DLD1 (cell line): Measurements from ENCODE around the gene WWTR1.

Source experiments
- in situ Hi-C: cut with HindIII; loops from 2 replicates; pipeline ENCODE4 v1.10.0; 2017; ENCODE audit warnings: low sequenced_read_pairs

WWTR1 gene

DNA sequence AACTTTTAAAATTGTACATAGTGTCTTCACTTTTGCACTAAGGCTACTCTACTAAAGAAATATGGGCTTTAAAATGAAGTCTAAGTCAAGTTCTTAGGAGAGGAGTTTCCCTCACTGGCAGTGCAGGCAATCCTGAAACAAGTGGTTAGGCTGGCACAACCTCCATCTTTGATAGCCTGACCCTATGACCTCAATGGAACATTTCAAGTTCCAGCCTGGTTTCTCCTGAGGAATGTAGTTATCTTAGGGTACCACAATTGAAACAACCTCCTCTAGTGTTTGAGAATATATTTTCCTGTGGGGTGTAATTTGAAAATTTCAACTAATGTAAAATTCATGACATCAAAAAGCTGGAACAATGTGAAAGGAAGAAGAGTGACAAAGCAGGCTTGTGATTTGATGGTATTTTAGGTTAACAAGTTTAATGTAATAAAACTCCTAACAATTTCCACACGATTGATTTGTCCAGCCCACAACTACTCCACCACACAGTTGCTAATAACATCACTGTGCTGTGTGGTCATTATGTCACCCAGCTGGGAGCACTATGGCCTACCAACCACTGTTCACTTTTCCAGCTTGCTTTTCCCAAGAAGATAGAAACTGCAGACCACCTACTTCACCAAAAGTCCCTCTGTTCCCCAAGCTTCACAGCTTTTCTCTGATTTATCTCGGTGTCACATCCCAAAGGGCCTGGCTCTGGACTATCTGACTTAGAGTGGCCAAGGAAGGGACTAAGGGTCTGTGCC is 1.8 kb downstream of the WWTR1 start:
- in situ Hi-C loops: no loop called here

DNA sequence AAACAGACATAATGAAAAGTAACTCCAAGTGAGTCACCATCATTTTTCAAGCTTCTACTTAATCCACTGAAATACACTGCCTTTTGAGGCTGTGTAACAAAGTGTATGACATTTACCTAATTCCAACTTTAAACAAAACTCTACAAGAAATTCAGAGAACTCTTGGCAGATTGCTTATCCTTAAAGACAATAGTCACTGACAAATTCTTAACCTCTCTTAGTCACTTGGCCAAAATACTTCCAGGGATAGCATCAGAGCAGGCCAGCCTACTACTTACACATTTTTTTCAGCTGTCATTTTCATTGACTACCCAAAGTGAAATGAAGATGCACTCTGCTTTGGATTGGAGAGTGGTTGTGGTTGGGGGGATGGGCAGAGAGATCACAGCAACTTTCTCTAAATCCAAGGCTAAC is 3.6 kb downstream of the WWTR1 start:
- in situ Hi-C loops: no loop called here

DNA sequence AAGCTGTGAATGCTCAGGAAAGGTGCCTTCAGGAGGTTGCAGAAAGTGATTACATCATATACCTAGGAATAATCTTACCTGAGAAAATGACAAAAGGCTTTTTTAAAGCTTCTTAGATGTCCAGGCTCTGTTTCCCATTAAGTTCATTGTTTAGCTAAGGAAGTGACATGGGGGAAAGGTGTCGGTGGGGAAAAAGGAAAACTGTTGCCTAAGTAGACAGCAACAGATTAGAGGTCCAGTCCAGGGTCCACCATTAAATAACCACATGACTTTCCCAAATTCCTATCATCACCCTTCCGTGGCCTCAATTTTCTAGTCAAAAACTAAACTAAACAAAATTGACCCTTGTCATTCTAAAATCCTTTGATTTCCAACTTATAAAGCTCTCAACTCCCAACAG is 4.3 kb downstream of the WWTR1 start:
- in situ Hi-C loops: no loop called here

DNA sequence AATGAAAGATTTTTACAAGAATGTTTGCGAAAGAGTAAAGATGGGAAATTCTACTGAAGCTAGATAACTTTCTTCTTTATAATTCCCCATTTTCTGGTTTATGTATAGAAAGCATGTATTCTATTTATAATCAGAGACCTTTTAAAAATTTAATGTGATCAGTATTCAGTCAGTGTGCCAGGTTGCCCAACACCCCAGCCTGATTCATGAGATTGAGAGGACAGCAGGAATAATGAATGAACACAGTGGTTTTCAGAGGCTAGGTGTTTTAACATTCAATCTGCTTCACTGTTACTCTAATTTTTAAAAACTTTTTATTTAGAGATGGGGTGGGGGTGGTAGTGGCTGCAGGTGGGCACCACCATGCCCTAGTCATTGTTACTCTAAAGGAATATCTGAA is 4.7 kb downstream of the WWTR1 start:
- in situ Hi-C loops: no loop called here

DNA sequence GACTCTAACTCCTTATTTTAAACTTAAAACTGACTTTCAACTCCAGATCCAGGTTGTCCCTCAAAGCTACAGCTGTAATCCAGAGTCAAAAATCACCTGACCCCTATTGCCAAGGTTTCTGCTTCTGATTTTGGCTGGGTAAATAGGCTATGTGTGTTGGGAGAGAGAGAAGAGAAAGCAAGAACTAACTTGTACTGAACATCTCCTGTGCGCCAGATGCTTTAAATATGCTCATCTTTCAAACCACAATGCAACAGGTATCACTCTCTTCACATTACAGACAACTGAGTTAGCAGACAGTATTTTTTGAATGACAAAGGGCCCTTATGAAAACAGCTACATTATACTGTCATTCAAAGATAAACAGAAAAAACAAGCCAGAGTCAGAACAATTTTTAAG is 7.0 kb downstream of the WWTR1 start:
- in situ Hi-C loops: no loop called here

DNA sequence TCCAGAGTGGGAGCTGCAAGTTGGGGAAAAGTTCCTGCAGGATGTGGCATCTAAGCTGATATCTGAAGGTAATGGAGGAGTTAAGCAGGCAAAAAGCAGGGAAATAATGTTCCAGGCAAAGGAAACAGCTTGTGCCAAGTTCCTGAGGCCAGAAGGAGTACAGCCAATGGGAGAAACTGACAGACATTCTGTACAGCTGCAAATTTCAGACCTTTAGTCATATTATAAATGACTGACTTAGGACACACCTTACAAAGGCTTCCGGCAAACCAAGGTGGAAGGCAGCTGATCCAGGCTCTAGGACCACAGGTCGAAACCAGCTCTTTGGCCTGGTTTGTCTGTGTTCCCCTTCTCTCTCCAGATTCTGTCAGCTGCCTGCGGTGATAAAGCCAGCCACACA is 9.3 kb downstream of the WWTR1 start:
- in situ Hi-C loops: no loop called here

DNA sequence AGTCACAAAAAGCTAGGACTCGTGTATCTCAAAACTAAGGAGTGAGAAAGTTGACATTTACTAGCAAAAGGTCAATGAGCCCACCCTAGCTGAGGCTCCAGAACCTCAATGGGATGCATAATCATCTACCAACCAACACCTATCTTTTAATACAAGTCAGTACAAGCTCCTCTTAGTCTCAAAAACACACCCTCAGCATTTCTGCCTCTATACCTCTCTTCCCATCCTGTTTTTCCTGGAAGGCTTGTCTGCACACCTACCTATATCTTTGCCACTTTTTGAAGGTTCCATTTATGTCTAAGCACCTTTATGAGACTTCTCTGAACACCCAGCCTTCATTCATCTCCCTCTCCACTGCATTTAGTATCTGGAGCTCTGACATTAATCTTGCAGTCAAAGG is 10.0 kb downstream of the WWTR1 start:
- in situ Hi-C loops: no loop called here

DNA sequence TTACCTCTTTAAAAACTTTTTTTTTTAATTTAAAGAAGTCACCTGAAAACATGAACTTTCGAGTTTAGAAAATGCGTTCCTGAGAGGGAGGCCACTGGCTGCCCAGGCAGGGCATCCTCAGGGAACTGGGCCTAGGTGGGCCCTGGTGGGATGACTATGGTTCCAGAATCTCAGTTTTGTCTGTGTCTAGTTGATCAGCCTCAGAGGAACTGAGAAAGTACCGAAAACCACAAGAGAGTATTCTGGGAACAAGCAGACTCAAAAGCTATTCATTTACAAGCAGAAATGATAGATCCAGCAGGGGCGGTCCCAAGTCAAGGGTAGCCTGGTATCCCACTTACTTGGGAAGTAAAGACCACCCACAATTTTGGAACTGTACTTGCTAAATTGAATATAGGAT is 10.5 kb downstream of the WWTR1 start:
- in situ Hi-C loops: no loop called here

DNA sequence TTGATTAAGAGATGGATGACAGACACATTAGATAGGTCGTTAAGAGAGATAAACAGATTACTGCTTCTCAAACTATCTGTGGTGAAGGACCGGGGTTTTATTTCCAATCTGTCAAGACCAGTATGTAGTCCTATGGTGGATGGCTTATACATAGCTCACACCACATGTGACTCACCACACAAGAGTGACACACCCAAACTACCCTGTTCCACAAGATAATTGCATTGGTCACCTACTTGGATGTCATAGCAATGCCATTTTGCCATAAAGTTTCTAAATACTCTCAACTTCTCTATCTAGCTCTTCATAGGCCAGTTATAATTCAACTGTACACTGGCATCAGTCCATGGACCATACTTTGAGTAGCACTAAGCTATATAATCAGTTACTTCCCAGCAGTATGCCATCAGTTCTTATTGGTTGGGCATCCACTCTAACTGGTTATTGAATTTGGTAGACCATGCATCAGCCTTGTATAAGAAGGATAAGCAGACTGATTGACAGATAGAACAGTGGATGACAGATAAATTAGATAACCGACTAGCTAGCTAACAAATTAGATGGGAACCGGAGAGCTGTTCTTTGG is 11.6 kb downstream of the WWTR1 start:
- in situ Hi-C loops: no loop called here

DNA sequence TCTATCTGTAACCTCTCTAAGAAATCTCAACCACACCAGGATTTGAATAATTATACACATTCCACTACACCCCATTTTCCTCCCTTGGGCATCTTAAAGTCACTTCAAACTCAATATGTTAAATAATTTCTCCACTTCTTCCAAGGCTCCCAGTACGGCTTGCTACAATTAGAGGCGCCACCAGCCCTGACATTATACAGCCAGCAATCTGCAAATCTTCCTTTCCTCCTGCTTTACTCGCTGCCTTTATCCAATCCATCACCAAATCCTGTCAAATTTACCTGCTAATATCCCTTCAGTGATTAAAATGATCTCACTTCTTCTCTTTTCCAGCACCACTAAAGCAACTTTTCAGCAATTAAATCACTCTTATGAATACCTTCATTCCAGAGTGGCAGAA is 13.9 kb downstream of the WWTR1 start:
- in situ Hi-C loops: no loop called here

DNA sequence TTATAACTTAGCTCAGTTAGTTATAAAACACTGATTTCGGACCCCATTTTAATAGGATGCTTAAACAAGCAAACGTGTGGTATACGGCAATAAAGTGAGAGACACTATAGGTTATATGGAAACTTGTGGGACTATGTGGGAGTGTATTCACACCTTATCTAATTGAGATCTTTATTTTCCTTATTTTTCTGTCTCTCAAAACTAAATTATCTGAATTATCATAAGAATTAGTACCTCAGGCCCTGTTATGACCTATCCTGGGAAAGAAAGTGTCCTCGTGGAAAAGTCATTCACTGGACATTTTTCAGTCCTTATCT is 14.4 kb downstream of the WWTR1 start:
- in situ Hi-C loops: no loop called here

DNA sequence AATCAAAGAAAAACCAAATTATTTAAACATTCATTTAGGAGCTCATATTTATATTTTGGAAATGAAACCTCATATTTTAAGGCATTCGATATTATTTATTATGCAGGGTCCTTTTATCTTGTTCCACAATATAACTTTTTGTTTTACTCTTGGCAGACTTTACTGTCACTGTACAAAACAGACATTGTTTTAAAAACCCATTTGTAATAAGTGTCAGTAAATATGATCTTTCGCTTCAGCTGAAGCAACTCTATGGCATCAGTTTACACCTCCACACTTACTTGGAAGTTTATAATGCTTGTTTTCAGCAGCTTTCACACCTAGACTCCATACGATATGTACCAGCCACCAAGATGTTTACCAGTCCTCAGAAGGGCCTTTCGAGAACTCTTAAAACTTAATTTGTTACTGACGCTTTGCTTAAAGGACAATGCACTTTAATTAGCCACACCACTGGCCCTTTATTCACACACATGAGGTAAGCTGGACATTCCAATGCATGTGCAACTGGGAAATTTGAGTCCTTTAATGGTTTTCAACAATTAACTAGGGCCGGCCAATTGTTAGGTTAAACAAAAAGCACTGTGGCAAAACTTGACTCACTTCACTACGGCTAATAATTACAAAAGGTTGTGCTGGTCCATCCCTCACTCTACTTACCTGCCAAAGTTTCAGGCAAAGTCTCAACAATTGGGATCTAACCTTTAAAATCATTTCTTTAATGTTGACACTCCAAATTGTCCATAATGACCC is 16.7 kb downstream of the WWTR1 start:
- in situ Hi-C loops: no loop called here

DNA sequence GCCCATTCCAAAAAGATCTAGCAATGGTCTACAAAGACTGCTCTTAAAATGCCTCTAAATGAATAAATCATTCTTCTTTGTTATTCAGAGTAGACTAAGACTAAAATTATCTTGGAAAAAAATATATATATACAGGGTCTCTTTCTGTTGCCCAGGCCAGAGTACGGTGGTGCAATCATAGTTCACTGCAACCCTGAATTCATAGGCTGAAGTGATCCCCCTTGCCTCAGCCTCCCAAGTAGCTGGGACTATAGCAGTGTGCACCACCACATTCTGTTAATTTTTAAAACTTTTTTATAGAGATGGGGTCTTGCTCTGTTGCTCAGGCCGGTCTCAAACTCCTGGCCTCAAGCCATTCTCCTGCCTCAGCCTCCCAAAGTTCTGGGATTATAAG is 18.7 kb downstream of the WWTR1 start:
- in situ Hi-C loops: no loop called here

DNA sequence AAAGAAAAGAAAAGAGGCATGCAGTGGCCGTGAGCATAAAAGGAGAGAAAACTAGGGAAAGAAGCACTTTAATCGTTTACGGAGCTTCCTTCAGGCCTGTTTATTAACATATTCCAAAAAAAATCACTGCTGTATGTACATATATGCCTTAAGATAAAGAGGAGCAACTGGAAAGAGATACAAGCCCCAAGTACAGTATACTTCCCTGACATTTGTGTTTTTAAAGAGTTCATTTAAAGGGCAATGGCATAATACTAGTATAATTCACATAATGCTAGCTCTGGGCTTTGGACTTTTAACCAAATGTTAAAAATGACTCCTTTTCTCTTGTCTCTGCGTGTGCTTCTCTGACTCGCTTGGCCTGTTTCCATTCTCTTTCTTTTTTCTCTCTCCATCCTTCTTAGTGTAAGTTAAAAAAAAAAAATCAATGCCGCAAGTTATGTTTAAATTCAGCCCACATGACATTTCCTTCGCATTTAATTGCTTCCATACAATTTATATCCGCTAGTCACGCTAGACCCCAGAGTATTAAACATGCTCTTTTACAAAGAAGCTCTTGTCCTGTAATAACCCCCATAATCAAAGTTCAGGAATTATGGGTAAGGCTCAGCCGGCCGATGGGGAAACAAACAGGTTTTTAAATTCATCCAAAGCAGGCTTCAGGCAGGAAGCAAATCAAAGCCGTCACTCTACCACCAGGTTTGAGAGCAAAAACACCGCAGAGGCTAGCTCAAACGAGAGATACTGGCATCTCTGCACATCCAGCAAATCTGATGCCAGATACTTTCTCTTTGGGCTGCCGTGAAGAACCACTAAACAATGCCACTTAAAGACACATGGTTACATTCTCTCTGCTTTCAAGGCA is 19.4 kb downstream of the WWTR1 start:
- in situ Hi-C loops: no loop called here

DNA sequence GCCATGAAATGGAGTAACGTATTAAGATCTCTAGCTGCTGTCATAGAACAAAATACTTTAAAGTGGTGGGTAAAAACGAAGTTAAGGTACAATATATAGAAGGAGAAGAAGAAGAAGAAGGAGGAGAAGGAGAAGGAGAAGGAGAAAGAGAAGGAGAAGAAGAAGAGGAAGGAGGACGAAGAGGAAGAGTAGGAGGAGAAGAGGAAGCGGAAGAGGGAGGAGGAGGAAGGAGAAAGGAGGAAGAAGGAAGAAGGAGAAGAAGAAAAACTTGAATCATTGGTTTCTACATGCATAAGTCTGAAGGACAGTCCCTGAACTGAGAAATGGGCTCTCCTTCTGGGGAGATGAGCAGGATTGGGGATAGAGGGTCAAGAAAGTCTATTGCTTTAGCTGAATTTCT is 22.4 kb downstream of the WWTR1 start:
- in situ Hi-C loops: no loop called here

DNA sequence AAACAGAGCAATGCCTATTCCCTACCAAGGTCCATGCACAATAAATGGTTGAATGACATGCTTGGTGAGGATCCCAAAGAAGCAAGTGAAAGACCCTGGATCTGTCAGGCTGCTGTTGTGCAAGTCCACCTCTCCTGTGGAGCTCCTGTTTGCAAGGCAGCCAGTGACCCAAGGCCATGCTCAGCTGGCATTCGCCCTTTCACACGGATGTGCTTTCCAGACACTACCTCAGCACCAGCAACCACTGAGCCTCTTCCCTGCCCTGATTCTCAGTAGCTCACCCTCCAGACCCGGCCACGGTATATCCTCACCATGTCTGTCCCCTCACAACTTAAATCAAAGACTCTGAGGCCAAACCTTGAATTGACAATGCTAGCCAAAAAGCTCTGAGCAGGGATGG is 23.3 kb downstream of the WWTR1 start:
- in situ Hi-C loops: no loop called here

DNA sequence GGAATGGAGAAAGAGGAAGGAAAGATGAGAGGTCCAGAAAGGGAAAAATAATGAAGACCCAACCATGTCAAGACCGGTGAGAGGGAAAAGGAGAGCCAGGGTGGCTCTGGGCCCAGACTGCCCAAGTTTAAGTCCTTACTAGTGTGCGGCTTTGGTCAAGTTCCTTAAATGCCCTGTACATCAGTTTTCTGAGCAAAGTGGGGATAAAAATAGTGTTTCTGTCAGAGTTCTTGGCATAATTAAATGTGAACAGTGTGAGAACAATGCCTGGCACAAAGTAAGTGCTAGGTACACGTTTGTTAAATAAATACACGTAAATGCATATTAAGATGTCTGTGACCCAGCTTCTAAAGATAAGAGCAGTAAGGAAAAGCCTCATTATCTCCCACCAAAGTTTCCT is 23.8 kb downstream of the WWTR1 start:
- in situ Hi-C loops: no loop called here

DNA sequence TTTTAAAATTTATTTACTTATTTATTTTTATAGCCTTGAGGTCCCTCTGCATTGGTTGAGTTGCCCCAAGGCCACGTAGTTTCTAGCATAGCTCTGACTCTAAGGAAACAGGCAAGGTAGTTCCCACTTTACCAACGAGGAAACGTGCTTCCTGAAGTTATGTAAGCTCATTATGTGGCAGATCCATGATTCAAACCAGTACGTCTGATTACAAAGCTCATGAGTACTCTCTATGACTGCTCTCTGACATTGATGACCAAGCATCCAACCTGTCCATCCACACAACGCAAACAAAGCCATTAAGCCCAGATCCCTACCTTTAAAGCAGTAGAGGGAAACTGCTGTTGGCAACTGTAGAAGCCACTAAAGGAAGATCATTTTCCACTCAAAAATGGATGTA is 25.6 kb downstream of the WWTR1 start:
- in situ Hi-C loops: no loop called here

DNA sequence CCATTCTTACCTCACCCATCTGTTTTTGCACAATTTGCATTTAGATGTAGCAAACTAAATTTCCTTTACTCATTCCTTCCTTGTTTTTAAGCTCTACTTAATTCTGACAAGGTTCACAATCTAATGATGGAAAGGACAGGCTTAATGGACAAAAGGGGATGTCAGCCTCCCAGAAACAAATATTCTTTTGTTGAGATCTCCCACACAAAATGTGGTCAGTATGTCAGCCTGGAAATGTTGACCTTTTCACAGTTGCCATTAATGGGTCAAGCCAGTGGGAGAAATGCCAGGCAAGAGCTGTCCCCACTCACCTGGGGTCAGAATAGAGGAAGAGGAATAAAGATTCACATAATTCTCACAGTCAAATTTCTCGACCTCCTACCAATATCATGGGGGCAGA is 27.0 kb downstream of the WWTR1 start:
- in situ Hi-C loops: no loop called here

DNA sequence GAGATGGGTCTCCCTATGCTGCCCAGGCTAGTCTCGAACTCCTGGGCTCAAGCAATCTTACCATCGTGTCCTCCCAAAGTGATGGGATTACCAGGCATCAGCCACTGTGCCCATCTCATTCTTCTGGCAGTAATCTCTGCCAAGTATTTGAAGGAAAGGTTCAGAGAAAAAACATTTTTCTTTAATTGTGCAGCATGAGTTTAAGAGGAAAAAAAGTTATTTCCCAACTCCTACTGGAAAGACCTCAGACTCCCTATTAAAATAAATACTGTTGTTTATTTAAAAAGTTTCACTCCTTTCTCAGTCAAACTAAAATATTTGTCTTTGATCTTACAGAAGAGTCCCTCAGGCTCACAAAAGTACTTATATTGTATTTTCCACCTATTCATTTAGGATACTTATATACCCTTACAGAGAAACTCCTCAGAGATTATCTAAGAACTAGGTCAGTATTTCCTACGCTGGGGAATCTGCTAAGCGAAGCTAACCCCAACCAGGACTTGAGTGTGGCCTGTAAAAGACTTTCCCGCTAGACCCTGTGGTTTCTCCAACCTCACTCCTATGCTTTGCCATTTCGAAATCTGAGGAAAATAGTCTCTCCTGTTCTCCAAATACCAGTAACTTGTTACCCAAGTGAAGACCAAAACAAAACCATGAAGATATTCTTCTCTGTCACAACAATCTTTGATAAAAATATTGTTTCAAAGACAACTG is 28.7 kb downstream of the WWTR1 start:
- in situ Hi-C loops: no loop called here

DNA sequence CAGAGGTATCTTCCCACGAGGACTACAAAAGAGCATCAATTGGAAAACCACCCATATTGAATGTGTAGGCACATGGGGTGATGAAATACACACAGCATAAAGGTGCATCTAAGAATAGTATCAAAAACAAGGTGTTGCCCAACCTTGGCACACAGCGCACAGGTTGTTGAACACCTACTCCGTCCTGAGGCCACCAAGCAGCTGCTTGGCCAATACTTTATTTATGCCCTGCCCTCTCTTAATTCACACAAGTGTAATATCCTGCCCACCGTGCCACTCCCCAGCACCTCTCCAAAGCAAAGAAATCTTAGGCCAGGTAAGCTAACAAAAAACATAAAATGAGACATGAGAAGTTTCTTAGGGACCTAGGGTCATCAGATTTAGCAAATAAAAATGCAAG is 31.2 kb downstream of the WWTR1 start:
- in situ Hi-C loops: no loop called here
